ENCODE measurements around the gene TLN1. TPM values are rescaled to one million over a fixed set of nuclear protein-coding genes. Genes with fewer than 3 reads are reported as not detected.

TLN1 gene
- total and polyA plus RNA-seq, 2 of the 4 experiments (the other 2 are of a cell fraction) = 228 to 346 TPM

- Histone ChIP-seq H2BK15ac (ENCODE audit: low read depth, low read length) (no peak overlapping the region), H3K9me1 (ENCODE audit: insufficient read depth, low read length) (no peaks in the 10 kb centered on the region; the same call in 1 of the 2 replicates), H2AK5ac (ENCODE audit: low read depth, low read length) (no peak overlapping the region), H3K18ac (ENCODE audit: low read depth, low read length) (no peak overlapping the region), H3K23ac (ENCODE audit: low read depth, low read length) (no peak overlapping the region), H2AK9ac (replicated peaks; ENCODE audit: low read depth, low read length, poor library complexity) (no peak overlapping the region), H2BK5ac (ENCODE audit: low read depth, low read length, poor library complexity, severe bottlenecking) (no peak overlapping the region), H3K27me3 (ENCODE audit: control insufficient read depth, insufficient read depth, low read length) (no peaks in the 10 kb centered on the region), H2BK120ac (ENCODE audit: low read depth, low read length) (no peak overlapping the region), H2AFZ (replicated peaks; ENCODE audit: low read length, poor library complexity) (no peak overlapping the region), H3K27ac (ENCODE audit: insufficient read depth, low read length) (no peak overlapping the region), H4K20me1 (ENCODE audit: insufficient read depth, low read length) (peaks cover 30% of the 10 kb centered on the region), H3K9me3 (ENCODE audit: control insufficient read depth, insufficient read depth, low read length) (no peaks in the 10 kb centered on the region), H3K79me1 (ENCODE audit: low read depth in 1 of 2, low read length in 2 of 2) (peaks cover 30 to 65% of the 10 kb centered on the region in 2 experiments; a peak in 3 of 4 replicates), H4K91ac (ENCODE audit: insufficient read depth, low read depth, low read length) (no peak overlapping the region), H3K4me3 (ENCODE audit: insufficient read depth, low read depth, low read length) (no peak overlapping the region), H3K4me1 (ENCODE audit: control insufficient read depth, insufficient read depth, low read length) (no peaks in the 10 kb centered on the region), H3K36me3 (ENCODE audit: control insufficient read depth, insufficient read depth, low read length) (peaks cover 84% of the 10 kb centered on the region), H3K56ac (ENCODE audit: extremely low read depth, insufficient read depth, low read length) (no peak overlapping the region), H4K5ac (ENCODE audit: low read depth, low read length) (no peak overlapping the region), H3K9ac (ENCODE audit: low read depth, low read length) (no peak overlapping the region), H4K8ac (ENCODE audit: low read depth in 2 of 2, low read length in 2 of 2) (no peak overlapping the region), H3K14ac (replicated peaks; ENCODE audit: low read depth, low read length) (no peak overlapping the region), H3K4me2 (ENCODE audit: low read depth, low read length) (no peak overlapping the region), H2BK20ac (ENCODE audit: low read depth, low read length) (no peak overlapping the region), H3K4ac (ENCODE audit: low read depth, low read length) (no peak overlapping the region)
- BruUV-seq (replicated peaks) = no TSS peak
- intact Hi-C loops (cut with micrococcal nuclease) (no loop called here), in situ Hi-C loops (cut with MboI; ENCODE audit: low sequenced_read_pairs) (no loop called here), dilution Hi-C loops (cut with HindIII; ENCODE audit: low sequenced_read_pairs, unreplicated experiment) (no loop called here)
- ChIA-PET CTCF (interaction anchor here (0.7 to 1.5 kb wide), 3 partner anchors 9 to 53 kb away, joined by 3 read pairs; no protein-coding TSS in a partner anchor), POLR2A (ENCODE audit: unreplicated experiment) (no interaction called here)
- DNase-seq (no peak), ATAC-seq (ENCODE audit: low read depth) (no peak)
- TF ChIP-seq USF2 (IDR thresholded peaks at IDR 0.05; ENCODE audit: low read depth, low read length) (no peak), NFE2L2 (IDR thresholded peaks at IDR 0.05; ENCODE audit: low read depth, low read length) (no peak), POLR2A (IDR thresholded peaks at IDR 0.05; ENCODE audit: low read depth, low read length) (no peak), BHLHE40 (IDR thresholded peaks at IDR 0.05; ENCODE audit: low read depth, low read length) (no peak), CHD1 (IDR thresholded peaks at IDR 0.05; ENCODE audit: low read depth, low read length) (no peak), CTCF (conservative IDR thresholded peaks at IDR 0.05; ENCODE audit: low read depth, low read length) (no peak), RFX5 (IDR thresholded peaks at IDR 0.05; ENCODE audit: low read depth, low read length) (no peak), RCOR1 (IDR thresholded peaks at IDR 0.05; ENCODE audit: insufficient replicate concordance, low read length) (no peak), SMC3 (IDR thresholded peaks at IDR 0.05; ENCODE audit: low read depth, low read length) (no peak), MAZ (IDR thresholded peaks at IDR 0.05; ENCODE audit: borderline replicate concordance, low read depth, low read length) (no peak), FOS (IDR thresholded peaks at IDR 0.05; ENCODE audit: low read depth, low read length) (no peak), MAFK (IDR thresholded peaks at IDR 0.05; ENCODE audit: low read depth, low read length) (no peak), MXI1 (IDR thresholded peaks at IDR 0.05; ENCODE audit: borderline replicate concordance, low read depth, low read length) (no peak), CEBPB (IDR thresholded peaks at IDR 0.05; ENCODE audit: low read depth, low read length) (no peak), RAD21 (IDR thresholded peaks at IDR 0.05; ENCODE audit: low read length) (no peak)
- TF ChIP-seq, protein P1, sequence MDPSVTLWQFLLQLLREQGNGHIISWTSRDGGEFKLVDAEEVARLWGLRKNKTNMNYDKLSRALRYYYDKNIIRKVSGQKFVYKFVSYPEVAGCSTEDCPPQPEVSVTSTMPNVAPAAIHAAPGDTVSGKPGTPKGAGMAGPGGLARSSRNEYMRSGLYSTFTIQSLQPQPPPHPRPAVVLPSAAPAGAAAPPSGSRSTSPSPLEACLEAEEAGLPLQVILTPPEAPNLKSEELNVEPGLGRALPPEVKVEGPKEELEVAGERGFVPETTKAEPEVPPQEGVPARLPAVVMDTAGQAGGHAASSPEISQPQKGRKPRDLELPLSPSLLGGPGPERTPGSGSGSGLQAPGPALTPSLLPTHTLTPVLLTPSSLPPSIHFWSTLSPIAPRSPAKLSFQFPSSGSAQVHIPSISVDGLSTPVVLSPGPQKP (IDR thresholded peaks at IDR 0.05; ENCODE audit: borderline replicate concordance, low read depth, low read length) = no peak
- WGBS, 2 experiments (ENCODE audit: extremely low coverage in 2 of 2, insufficient read length in 1 of 2) = no CpG with 5 or more reads among the region's 3 CpGs
These were observed 18.4 kb downstream of the TLN1 start for GRCh38 chr9:35713578-35713977.
